Neural cell (in vitro differentiated cells): Measurements from ENCODE around the gene ZNF573. TPM values are rescaled to one million over a fixed set of nuclear protein-coding genes. Genes with fewer than 3 reads are reported as not detected.

Experiments
- H2AFZ ChIP-seq: fragments of 200-600, 300-800 bp; sonication (generic), shearing (Covaris generic); 2 replicates; pipeline ENCODE4 v1.6.0; 2014; ENCODE audit warnings: low read depth, mild to moderate bottlenecking, antibody characterized with exemption, low read length, moderate library complexity
- H3F3A ChIP-seq: fragments of 200-600 bp; shearing (Covaris generic); 2 replicates; pipeline ENCODE4 v1.6.1; 2016; ENCODE audit warnings: mild to moderate bottlenecking, moderate library complexity, mixed read lengths, antibody characterized with exemption, low read length; ENCODE audit not compliant: insufficient read depth, poor library complexity, severe bottlenecking
- H3K27ac ChIP-seq: fragments of 200-600, 300-800 bp; sonication (generic), shearing (Covaris generic); 2 replicates; pipeline ENCODE4 v1.5.1; 2014; ENCODE audit warnings: mild to moderate bottlenecking, low read length, moderate library complexity
- H3K27me3 ChIP-seq: fragments of 300-800, 200-600 bp; sonication (generic), shearing (Covaris generic); 2 replicates; pipeline ENCODE4 v1.6.0; 2014; ENCODE audit warnings: mild to moderate bottlenecking, low read depth, low read length, moderate library complexity; ENCODE audit not compliant: insufficient read depth
- H3K36me3 ChIP-seq: fragments of 300-800, 200-600 bp; sonication (generic), shearing (Covaris generic); 2 replicates; pipeline ENCODE4 v1.5.1; 2014; ENCODE audit warnings: mild to moderate bottlenecking, antibody characterized with exemption, low read length, moderate library complexity; ENCODE audit not compliant: insufficient read depth
- H3K4me2 ChIP-seq: fragments of 300-800, 200-600 bp; sonication (generic), shearing (Covaris generic); 2 replicates; pipeline ENCODE4 v1.6.0; 2014; ENCODE audit warnings: mild to moderate bottlenecking, low read length
- H3K4me3 ChIP-seq: fragments of 300-800, 200-600 bp; sonication (generic), shearing (Covaris generic); 2 replicates; pipeline ENCODE4 v1.5.1; 2014; ENCODE audit warnings: mild to moderate bottlenecking, low read length, moderate library complexity
- H3K79me2 ChIP-seq: fragments of 200-600 bp; shearing (Covaris generic); replicated peaks from 2 replicates; pipeline ENCODE4 v1.6.0; 2014; ENCODE audit warnings: mild to moderate bottlenecking, low read length, moderate library complexity; ENCODE audit not compliant: insufficient read depth
- H3K9ac ChIP-seq: fragments of 300-800, 200-600 bp; sonication (generic), shearing (Covaris generic); 2 replicates; pipeline ENCODE4 v1.6.1; 2016; ENCODE audit warnings: mild to moderate bottlenecking, low read length, mixed read lengths
- H3K9me2 ChIP-seq: fragments of 200-600 bp; shearing (Covaris generic); 2 replicates; pipeline ENCODE4 v1.6.1; 2016; ENCODE audit warnings: mild to moderate bottlenecking, low read length, mixed read lengths; ENCODE audit not compliant: insufficient read depth
- H3K9me3 ChIP-seq: fragments of 200-600, 300-800 bp; sonication (generic), shearing (Covaris generic); 2 replicates; pipeline ENCODE4 v1.6.1; 2016; ENCODE audit warnings: mild to moderate bottlenecking, mixed run types, low read length, moderate library complexity, mixed read lengths
- H4K20me1 ChIP-seq: fragments of 200-600 bp; shearing (Covaris generic); 2 replicates; pipeline ENCODE4 v1.6.1; 2016; ENCODE audit warnings: mild to moderate bottlenecking, mixed run types; ENCODE audit not compliant: insufficient read depth
- CTCF ChIP-seq: fragments of 450-650 bp; IDR thresholded peaks from 2 replicates; pipeline ENCODE4 v1.5.1; 2014; ENCODE audit warnings: antibody characterized with exemption, mild to moderate bottlenecking, moderate library complexity; ENCODE audit not compliant: poor library complexity, severe bottlenecking
- EP300 ChIP-seq: fragments of 450-650 bp; conservative IDR thresholded peaks from 2 replicates; pipeline ENCODE4 v1.6.1; 2014; ENCODE audit warnings: antibody characterized with exemption, mild to moderate bottlenecking, moderate library complexity; ENCODE audit not compliant: poor library complexity, severe bottlenecking
- EZH2 ChIP-seq: fragments of 200-600, 300-800 bp; shearing (Covaris generic), sonication (generic); IDR thresholded peaks from 2 replicates; pipeline ENCODE4 v1.6.1; 2014; ENCODE audit warnings: antibody characterized with exemption, low read length, borderline replicate concordance, mild to moderate bottlenecking; ENCODE audit not compliant: insufficient read depth, poor library complexity, severe bottlenecking
- MXI1 ChIP-seq: fragments of 450-650 bp; conservative IDR thresholded peaks from 2 replicates; pipeline ENCODE4 v1.6.1; 2014; ENCODE audit warnings: antibody characterized with exemption, mild to moderate bottlenecking; ENCODE audit not compliant: poor library complexity, severe bottlenecking
- POLR2AphosphoS5 ChIP-seq: IDR thresholded peaks from 2 replicates; pipeline ENCODE4 v1.6.1; 2012
- RAD21 ChIP-seq: fragments of 450-650 bp; conservative IDR thresholded peaks from 2 replicates; pipeline ENCODE4 v1.6.1; 2014; ENCODE audit warnings: antibody characterized with exemption, mild to moderate bottlenecking, moderate library complexity
- REST ChIP-seq: IDR thresholded peaks from 2 replicates; pipeline ENCODE4 v1.6.1; 2012; ENCODE audit warnings: borderline replicate concordance
- SMC3 ChIP-seq: fragments of 450-650 bp; conservative IDR thresholded peaks from 2 replicates; pipeline ENCODE4 v1.6.1; 2014; ENCODE audit warnings: antibody characterized with exemption, mild to moderate bottlenecking, moderate library complexity; ENCODE audit not compliant: poor library complexity
- TAF1 ChIP-seq: IDR thresholded peaks from 2 replicates; pipeline ENCODE4 v1.6.1; 2012; ENCODE audit warnings: low read depth
- polyA plus RNA-seq: library from polyadenylated mRNA; depleted of rRNA; stranded (reverse); fragments of >200 nt; gene quantifications from 2 replicates; pipeline ENCODE4 v1.2.3, GENCODE V29; 2014

The ZNF573 gene
- polyA plus RNA-seq, 1 donor from 2014 or later = 9.1 TPM

- no peak overlapping the region for H2AFZ ChIP-seq
- no peak for TF ChIP-seq RAD21
- no peak for TF ChIP-seq TAF1
- no peak for TF ChIP-seq REST
- TF ChIP-seq CTCF = no peak
- TF ChIP-seq SMC3 = no peak
- TF ChIP-seq POLR2AphosphoS5 = no peak
- no peak for TF ChIP-seq MXI1
- no peak for TF ChIP-seq EP300
- no peak for TF ChIP-seq EZH2
- H3K27me3 ChIP-seq = no peaks in the 10 kb centered on the region
- no peaks in the 10 kb centered on the region for H3K79me2 ChIP-seq
- H3K9me3 ChIP-seq = peaks cover 37% of the 10 kb centered on the region
- H3K9ac ChIP-seq = no peak overlapping the region
- no peaks in the 10 kb centered on the region for H4K20me1 ChIP-seq
- H3K4me2 ChIP-seq = no peak overlapping the region
- H3F3A ChIP-seq = no peaks in the 10 kb centered on the region
- no peaks in the 10 kb centered on the region for H3K36me3 ChIP-seq
- H3K27ac ChIP-seq = no peak overlapping the region
- H3K4me3 ChIP-seq = no peak overlapping the region
- no peaks in the 10 kb centered on the region for H3K9me2 ChIP-seq
These were observed 24.0 kb upstream of the ZNF573 start for GRCh38 chr19:37803249-37803840.

- no peak overlapping the region for H3K4me2 ChIP-seq
- no peak overlapping the region for H3K4me3 ChIP-seq
- peaks cover 7% of the 10 kb centered on the region for H3K9me3 ChIP-seq
- H3K9ac ChIP-seq = no peak overlapping the region
- no peaks in the 10 kb centered on the region for H3K27me3 ChIP-seq
- no peaks in the 10 kb centered on the region for H3F3A ChIP-seq
- TF ChIP-seq RAD21 (no peak), POLR2AphosphoS5 (no peak), SMC3 (no peak), TAF1 (no peak), REST (no peak), CTCF (no peak), MXI1 (no peak)
- H2AFZ ChIP-seq = no peak overlapping the region
- H3K27ac ChIP-seq = no peak overlapping the region
- H3K79me2 ChIP-seq = no peaks in the 10 kb centered on the region
- no peaks in the 10 kb centered on the region for H4K20me1 ChIP-seq
- H3K36me3 ChIP-seq = no peaks in the 10 kb centered on the region
- no peaks in the 10 kb centered on the region for H3K9me2 ChIP-seq
These were observed 11.0 kb upstream of the ZNF573 start for GRCh38 chr19:37790244-37790925.
